K562 (cell line): ENCODE data around the gene THADA.

Source experiments
- EZH2 ChIP-seq: IDR thresholded peaks from 2 replicates; pipeline ENCODE4 v1.6.1; 2012; ENCODE audit warnings: low read depth, mild to moderate bottlenecking, inconsistent platforms, low read length, borderline replicate concordance
- NR4A1 ChIP-seq, 2 experiments: fragments of 250-450 bp in 1 of 2; fragments of 450-650 bp in 1 of 2; sonication (Bioruptor Pico) in 1 of 2; IDR thresholded peaks; 2 replicates each; pipeline versions ENCODE4 v1.4.0 to v1.6.1; 2016 to 2020; ENCODE audit warnings: mild to moderate bottlenecking in 2 of 2, missing compliant biosample characterization in 1 of 2, missing genetic modification characterization in 1 of 2, moderate library complexity in 1 of 2

DNA sequence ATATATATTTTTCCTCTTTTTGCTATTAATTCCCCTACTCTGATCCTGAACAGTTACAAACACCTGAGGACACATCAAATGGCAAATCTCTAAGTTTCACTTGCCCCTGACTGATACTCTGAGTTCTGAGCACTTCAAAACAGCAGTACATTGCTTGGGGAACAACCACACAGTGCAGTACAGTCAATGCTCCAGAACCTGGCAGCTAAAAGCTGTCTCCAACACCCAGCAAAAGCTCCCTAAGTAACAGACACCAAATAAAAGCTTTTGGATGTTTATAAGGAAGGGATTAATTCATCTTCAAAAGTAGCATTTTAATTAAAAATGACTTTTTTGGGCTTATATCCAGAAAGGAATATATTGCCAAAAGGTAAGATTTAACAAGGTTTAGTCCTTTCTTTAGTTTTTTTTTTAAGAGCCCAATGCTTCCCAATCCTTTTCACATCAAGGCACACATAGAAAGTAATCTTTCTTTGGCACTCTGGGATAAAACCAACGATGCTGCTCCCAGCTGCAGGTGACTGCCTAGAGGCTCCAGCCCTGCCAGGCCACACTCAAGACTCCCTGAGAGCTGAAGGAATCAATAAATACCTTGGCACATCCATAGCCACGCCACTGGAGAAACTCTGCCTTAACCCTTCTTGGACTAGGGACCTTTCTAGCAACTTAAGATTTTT lies 204.5 kb downstream of the THADA start:
- TF ChIP-seq NR4A1 (CRISPR knock-in tag; IDR thresholded peaks at IDR 0.05) (no peak), NR4A1 (tag; IDR thresholded peaks at IDR 0.05) (no peak), EZH2 (no peak)
